Suprapubic skin (tissue), 4 donors: ENCODE results near the gene TMEM74B.

Experiments used
- EP300 ChIP-seq: sonication (generic); formaldehyde crosslinking; IDR thresholded peaks from one replicate; pipeline ENCODE4 v1.6.1; 2017; ENCODE audit warnings: antibody characterized with exemption
- POLR2A ChIP-seq, 2 donors: fragments of 450-650 bp; IDR thresholded peaks; one replicate each; pipeline ENCODE4 v1.6.1; 2017; ENCODE audit warnings: antibody characterized with exemption in 2 of 2, mild to moderate bottlenecking in 2 of 2, moderate library complexity in 2 of 2
- POLR2AphosphoS5 ChIP-seq, 3 donors: sonication (generic); formaldehyde crosslinking; IDR thresholded peaks; one replicate each; pipeline ENCODE4 v1.6.1; 2017; ENCODE audit warnings: antibody characterized with exemption in 3 of 3
- TF ChIP-seq, protein P1 (sequence below), 2 donors: fragments of 200-600 bp in 1 of 2; fragments of 450-650 bp in 1 of 2; sonication (generic) in 1 of 2; IDR thresholded peaks; one replicate each; pipeline ENCODE4 v1.5.1; 2016 to 2019; ENCODE audit warnings: antibody characterized with exemption in 2 of 2, mild to moderate bottlenecking in 1 of 2, moderate library complexity in 1 of 2

DNA sequence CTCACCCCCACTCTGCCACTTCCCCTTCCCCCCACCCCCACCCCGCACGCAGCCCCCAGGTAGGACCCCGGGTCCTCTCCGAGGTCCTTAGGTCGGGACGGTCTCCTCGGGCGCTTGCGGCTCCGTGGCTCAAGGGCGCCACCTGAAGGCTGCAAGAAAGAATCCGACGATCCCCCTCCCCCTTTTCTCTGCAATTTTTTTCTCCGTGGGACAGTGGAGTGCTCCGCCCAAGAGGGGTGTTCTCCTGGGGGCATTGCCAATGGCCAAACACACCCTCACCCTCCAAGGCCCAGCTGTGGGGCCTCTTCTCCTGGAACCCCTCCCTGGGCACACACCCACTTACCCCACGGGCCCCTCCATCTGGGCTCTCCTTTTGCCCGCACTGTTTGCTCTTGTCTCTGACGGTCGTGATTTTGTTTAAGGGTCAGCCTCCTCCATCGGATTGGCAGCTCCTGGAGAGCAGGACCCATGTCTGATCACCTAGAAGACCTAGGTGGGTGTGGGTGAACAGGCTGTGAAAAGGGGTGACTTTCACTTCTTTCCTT, 1.1 kb upstream of the TMEM74B start:
- TF ChIP-seq, protein P1, sequence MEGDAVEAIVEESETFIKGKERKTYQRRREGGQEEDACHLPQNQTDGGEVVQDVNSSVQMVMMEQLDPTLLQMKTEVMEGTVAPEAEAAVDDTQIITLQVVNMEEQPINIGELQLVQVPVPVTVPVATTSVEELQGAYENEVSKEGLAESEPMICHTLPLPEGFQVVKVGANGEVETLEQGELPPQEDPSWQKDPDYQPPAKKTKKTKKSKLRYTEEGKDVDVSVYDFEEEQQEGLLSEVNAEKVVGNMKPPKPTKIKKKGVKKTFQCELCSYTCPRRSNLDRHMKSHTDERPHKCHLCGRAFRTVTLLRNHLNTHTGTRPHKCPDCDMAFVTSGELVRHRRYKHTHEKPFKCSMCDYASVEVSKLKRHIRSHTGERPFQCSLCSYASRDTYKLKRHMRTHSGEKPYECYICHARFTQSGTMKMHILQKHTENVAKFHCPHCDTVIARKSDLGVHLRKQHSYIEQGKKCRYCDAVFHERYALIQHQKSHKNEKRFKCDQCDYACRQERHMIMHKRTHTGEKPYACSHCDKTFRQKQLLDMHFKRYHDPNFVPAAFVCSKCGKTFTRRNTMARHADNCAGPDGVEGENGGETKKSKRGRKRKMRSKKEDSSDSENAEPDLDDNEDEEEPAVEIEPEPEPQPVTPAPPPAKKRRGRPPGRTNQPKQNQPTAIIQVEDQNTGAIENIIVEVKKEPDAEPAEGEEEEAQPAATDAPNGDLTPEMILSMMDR (IDR thresholded peaks at IDR 0.05): peak in 1 of 2 donors; percentile 59
- TF ChIP-seq EP300 (no peak), POLR2A (IDR thresholded peaks at IDR 0.05) (no peak), POLR2AphosphoS5 (IDR thresholded peaks at IDR 0.05) (no peak)
